Stromal cell of bone marrow (primary cell): ENCODE data around the gene MPHOSPH9.
A peak's percentile ranks its signal among the peaks of the same experiment; 100 is the strongest.

Source experiments
- DNase-seq: peaks from one replicate; pipeline ENCODE4 v3.0.0-alpha.2; 2012; ENCODE audit warnings: low read depth

The MPHOSPH9 gene

GRCh38 chr12:123232807-123233504 is at the start of gene MPHOSPH9, which contains the start of gene MTRFR:
Gene MPHOSPH9, minus strand, starts transcription at chr12:123233141. Its CDS starts 2,777 bp downstream, at chr12:123230364.
Gene MTRFR, plus strand, starts transcription at chr12:123233436. Its CDS starts 20,239 bp downstream, at chr12:123253675.
- DNase-seq = peak; percentile 100

- no peak for DNase-seq
These were observed 49.2 kb upstream of the MPHOSPH9 start for GRCh38 chr12:123282111-123282510.

DNA sequence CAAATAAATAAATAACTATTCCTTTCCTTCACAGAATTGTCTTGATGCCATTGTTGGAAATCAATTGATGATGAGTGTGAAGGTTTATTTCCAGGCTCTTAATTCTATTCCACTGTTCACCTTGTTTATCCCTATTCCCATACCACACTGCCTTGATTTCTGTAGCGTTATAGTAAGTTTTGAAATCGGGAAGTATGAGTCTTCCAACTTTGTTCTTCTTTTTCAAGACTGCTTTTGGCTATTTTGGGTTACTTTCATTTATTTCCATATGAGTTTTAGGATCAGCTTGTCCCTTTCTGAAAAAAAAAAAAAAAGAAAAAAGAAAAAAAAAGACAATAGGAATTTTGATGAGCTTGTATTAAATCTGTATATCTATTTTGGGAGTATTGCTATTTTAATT is 48.0 kb upstream of the MPHOSPH9 start:
- no peak for DNase-seq

DNA sequence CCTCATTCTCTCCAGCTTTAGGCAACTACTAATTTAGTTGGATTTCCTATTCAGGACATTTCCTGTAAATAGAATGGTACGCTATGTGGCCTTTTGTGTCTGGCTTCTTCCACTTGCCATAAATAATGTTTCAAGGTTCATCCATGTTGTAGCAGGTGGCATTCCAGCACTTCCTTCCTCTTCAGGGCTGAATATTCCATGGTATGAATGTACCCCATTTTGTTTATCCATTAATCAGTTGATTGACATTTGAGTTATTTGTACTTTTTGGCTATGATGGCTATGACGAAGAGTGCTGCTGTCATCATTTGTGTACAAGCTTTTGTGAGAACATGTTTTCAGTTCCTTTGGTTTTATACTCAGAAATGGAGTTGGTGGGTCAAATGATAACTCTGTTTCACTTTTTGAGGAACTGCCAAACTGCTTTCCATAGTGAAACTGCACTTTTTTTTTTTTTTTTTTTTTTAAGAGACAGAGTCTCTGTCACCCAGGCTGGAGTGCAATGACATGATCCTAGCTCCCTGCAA is 45.2 kb upstream of the MPHOSPH9 start:
- DNase-seq = no peak

DNA sequence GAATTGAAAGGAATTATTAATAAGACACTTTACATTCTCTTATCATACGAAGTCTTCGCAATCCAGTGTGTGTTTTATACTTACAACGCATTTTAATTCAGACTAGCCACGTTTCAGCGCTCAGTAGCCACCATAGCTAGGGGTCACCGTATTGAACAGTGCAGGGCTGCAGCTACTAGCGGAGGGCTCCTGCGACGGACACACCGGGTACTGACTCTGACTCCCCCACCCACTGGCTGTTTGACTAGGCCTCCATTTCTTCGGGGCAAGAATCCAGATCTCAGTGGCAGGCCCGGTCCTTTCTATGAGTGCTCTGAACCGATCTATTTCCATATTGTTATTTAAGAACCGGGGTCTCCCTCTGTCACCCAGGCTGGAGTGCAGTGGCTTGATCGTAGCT is 40.2 kb upstream of the MPHOSPH9 start:
- no peak for DNase-seq

DNA sequence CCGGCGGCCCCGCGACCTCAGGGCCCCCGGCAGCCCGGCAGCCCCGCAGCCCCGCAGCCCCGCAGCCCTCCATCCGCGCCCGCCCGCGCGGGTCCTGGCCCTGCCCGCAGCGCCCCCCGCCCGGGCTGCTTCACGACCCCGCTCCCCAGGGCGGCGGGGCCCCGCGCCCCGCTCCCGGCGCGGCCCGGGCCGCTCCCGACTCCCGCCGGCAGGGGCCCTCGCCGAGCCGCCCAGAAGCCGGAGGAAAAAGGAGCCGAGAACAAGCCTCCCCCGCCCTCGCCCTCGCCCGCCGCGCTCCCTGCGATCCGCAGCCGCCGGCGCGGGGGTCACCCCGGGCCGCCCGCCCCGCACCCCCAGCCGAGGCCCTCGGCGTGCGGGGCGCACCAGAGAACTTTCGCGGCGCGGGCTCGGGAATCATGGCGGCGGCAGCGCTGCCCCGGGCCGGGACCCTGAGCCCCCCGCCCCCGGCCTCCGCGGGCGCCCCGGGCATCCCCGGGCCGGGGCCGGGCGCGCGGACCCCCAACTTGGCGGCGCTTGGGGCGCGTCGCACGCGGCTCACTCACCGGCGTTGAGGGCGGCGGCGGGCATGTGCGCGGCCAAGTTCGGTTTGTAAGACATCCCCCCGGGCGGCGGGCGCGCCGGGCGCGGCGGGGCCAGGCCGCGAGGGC is 38.2 kb upstream of the MPHOSPH9 start:
- DNase-seq = peak; percentile 38

DNA sequence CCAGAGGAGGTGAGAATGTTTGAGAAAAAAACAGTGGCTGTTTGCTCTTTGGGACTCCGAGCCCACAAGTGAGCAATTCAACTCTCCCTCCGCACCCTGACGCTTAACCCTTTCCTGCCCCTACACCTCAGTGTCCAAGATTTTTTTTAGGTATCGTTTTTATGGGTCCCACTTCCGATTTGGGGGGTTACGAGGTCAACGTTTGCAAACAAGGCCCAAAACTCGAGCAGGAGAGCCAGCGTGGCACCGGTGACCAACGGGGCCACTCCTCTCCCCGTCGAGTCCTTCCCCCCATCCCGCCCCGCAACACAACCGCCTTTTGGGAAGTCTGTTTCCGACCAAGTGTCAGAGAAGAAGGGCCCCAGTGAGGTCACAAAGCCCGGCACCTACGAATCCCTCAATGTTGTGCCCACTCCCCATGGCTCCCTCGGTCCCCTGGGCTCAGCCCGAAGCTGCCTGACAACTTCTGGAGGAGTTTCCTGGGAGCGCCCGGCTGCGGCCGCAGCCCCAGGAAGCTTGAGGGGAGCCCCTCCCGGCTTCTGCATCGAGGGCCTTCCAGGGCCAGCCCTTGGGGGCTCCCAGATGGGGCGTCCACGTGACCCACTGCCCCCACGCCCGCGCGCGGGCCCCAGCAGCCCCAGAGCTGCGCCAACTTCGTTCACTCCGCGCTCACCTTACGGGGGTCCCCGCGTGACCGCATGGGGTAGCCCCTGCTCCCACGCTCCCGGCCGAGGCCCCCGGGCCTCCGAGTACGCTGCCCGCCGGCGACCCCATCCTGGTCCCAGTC is 37.5 kb upstream of the MPHOSPH9 start:
- DNase-seq = no peak

DNA sequence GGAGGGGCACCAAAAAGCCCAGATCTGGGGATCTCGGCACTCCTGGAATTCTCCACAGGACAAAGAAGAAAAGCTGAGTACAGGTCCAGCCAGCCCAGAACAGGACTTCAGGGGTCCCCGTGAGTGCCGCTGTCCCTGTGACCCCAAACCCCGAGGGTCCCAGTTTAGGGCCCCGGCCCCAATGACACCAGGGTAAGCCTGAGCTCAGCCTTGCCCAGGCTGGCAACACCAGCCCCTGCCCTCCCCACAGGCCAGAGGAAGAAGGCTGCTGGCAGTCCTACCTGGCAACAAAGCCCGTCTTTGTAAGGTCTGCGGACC is 36.9 kb upstream of the MPHOSPH9 start:
- DNase-seq = no peak

- peak; percentile 52 for DNase-seq
These were observed 36.5 kb upstream of the MPHOSPH9 start for GRCh38 chr12:123269395-123269892.

DNA sequence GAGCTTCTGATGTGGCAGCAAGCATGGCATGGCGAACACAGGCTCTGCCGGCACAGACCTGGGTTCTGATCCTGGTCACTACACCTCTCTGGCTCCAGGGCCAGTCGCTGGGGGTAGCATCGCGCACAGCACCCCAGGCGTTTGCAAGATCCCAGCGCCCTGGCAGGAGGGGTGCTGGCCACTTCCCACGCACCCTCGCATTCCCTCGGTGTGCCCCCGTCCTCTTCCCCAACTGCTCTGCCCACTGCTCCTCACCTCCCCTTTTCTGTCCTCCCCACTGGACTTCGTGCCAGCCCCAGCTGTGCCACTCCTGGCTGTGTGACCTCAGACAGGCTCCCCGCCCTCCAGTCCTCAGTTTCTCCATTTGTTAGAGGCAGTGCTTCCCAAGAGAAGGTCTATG is 35.9 kb upstream of the MPHOSPH9 start:
- no peak for DNase-seq

DNA sequence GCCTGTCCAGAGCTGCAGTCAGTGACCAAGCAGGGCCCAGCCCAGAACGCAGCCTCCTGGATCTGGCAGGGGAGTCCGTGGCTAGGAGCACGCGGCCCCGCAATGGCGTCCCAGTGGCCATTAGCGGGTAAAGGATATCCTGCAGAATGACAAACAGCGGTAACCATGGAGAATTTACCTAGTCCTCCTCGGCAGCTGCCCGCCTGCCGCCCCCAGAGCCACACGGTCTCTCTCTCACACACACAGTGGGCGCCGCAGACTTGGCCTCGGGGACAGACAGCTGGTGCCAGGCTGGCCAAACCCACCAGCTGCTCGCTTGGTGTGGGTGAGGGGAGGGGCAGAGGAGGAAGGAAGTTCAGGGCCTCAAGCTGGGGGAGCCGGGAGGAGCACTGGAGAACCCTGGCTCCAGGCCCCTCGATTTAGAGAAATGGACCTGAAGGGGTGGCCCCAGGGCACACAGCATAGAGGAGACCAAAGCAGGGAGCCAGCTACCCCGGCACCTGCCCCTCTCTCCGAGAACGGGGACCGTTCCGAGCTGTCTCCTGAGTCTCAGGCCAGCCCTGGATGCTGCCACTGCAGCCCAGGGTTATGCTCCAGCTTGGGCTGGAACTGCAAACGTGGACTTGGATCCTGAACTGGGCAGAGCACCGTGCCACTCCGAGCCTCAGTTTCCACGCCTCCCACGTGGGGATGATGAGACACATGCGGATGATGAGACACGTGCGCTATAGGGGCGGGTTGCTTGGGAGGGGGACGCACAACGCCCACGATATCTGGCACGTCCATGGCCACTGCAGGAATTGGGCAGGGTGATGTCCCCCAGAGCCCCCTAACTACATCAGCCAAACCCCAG is 35.3 kb upstream of the MPHOSPH9 start:
- no peak for DNase-seq

DNA sequence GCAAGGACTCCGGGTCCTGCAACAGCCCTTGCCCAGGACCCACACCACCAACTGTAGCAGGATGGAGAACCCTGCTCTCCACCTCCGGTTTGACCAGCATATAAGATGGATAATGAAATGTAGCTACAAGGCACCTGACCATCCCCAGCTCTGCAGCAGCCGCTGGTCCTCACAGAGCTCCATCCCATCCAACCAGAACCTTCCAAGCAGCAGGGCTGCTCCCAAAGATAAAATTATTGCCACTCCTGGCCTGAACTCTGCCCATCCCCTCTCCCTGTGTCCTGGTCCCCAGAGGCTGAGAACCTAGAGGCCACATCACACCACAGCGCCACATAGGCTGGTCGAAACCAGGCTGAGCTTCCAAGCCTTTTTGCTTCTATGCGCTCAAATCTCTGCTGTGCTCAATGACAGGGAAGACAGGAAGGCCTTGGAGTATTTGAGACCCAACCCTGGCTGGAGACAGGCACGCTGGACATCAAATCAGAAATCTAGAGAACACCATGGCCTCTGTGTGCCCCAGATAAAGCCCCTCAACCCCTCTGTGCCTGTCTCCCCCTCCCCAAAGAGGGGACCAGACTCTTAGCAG is 34.5 kb upstream of the MPHOSPH9 start:
- DNase-seq = no peak

DNA sequence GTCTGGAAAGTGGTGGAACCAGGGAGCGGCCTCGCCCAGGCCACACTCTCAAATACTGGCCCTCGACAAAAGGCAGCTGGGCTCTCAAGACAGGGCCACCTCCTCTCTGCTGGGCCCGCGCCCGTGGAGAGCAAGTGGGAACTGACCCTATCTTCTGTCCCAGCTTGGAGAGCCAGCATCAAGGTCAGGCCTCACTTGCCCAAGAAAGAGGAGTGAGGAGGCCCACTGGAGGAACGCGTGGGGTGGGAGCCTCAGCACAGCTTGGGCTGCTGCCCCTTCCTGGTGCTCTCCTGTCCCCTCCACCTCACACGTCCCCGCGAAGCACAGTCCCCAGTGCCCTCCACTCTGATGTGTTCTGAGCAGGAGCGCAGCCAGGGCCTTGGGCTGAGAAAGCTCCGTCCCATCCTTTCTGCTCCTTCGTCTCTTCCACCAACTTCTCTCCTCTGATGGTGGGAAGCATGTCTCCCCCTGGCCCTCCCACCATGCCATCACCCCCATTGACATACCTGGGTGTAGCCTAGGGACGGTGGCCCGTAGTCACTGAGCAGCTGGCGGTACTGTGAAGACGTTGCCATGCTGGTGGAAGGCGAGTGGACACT is 33.8 kb upstream of the MPHOSPH9 start:
- no peak for DNase-seq

DNA sequence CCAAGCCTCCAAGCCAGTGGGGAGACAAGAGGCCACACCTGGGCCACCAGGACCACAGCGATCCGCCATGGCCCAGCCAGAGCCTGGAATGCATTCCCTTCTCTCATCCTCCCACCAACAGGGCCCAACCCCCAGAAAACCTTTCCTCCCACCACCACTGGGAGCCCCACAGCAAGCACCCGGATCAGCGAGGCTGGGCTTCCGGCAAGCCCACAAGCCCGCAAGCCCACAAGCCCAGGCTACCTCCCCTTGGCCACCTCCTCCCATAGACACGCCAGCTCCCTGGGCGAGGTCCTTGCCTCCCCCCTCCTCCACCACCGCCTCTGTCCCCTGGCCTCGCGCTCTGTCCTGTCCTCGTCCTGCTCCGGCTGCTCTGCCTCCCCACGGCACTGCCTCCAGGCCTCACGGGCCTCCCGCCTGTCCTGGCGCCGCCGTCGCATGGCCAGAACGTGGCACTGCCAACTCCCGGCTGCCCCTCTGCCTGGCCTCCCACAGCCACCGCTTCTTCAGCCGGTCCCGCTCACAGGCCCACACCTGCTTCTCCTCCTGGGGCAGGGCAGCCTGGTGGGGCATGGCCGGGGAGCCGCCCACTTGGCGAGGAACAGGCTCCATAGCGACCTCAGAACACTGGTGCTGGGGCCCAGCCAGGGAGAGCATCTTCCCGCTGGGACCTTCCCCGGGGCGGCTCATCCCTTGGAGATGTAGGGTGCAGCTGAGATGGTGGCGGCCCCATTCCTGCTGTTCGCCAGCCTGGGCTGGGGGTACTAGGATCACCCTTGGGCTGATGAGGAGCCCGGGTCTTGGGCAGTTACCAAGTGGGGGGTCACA is 33.1 kb upstream of the MPHOSPH9 start:
- no peak for DNase-seq

DNA sequence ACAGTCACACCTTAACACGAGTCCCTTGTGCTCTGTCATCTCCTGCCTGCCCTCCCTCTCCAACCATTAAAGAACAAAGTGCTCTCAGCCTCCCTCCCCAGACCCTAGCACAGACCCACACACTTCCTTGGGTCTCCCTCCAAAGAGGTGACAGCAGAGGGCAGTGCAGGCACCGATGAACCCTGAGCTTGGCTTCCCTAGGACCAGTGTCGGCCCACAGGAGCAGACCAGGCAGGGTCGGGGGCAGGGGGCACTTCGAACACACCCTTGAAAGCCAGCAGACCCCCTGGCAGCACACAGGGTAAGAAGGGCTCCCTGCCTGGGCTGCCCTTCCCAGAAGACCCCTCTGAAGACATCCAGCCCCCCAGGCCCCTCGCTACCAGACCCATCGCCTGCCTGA is 31.7 kb upstream of the MPHOSPH9 start:
- DNase-seq = no peak

DNA sequence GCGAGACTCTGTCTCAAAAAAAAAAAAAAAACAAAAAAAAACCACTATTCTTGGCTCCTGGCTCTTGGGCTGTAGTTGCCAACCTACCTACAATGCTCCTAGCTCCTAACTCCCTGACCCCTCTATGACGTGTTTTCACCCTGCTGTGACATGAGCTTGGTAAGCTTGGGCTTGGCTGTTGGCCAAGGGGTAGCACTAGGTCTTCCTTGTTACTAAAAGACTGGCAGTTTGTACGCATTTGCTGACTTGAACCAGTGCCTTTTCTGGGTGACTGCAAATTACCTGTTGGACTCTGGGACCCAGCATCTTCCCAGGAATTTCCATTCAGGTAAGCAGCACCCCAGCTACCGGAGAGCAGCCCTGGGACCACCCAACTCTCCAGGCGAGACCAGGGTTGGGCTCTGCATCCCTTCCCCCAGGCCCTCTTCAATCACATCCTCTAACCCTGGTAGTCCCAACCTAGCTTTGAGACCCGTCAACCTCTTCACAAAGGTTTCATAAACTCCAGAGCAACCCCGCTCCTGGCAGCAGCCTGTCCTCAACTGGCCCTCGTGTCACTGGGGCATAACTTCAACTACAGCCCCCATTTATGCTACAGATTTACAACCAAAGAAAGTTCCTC is 30.4 kb upstream of the MPHOSPH9 start:
- no peak for DNase-seq

DNA sequence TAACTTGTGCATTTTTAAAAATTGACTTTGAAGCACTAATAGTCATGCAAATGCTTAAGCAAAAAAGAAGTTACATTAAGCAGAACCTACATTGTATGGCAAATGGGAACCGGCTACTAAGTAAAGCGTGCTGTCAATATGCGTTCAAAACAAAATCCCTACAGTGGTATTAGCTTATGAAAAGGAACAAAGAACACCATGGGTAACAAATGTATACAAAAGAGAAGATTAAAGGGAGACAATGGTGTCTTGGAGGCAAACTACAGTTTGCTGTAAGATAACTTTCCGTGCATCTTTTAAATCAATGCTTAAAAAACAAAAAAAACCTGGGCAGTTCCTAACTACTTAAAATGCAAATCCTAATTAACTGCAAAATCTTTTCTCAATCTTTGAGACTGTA is 28.3 kb upstream of the MPHOSPH9 start:
- no peak for DNase-seq

- no peak for DNase-seq
These were observed 27.1 kb upstream of the MPHOSPH9 start for GRCh38 chr12:123260081-123260480.

DNA sequence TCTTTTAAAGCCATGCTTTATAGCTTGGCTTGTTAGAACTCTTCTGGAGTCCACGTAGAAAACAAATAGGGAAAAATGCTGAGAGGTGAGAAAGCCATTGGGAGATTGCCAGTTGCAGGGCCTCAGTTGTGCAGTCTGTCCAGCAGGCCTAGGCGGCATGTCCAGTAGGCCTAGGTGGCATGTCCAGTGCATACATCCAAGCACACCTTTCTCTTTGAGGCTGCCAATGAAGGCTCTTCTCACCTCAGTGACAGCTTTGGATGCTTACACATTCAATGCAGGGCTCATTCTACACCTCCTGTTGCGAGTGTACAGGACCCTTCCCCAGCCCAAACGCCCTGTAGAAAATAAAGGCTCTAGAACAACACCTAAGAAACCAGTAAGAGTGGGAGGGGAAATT is 25.7 kb upstream of the MPHOSPH9 start:
- DNase-seq = no peak
